Ovary (tissue), 3 donors: Measurements from ENCODE around the gene KRT86.

Source experiments
- CTCF ChIP-seq, 3 donors: fragments of 450-650 bp in 2 of 3; fragments of 200-600 bp in 1 of 3; IDR thresholded peaks; one replicate each; pipeline versions ENCODE4 v1.5.1 to v1.8.0; 2016 to 2022; ENCODE audit warnings: antibody characterized with exemption in 3 of 3, mild to moderate bottlenecking in 1 of 3
- EP300 ChIP-seq: sonication (generic); formaldehyde crosslinking; IDR thresholded peaks from one replicate; pipeline ENCODE4 v1.6.1; 2017; ENCODE audit warnings: antibody characterized with exemption
- POLR2A ChIP-seq: fragments of 450-650 bp; IDR thresholded peaks from one replicate; pipeline ENCODE4 v1.6.1; 2017; ENCODE audit warnings: antibody characterized with exemption, mild to moderate bottlenecking, moderate library complexity
- donor health status: DM: no; HTN: no; CAD: no.

GRCh38 chr12:52260361-52261207 is 13.9 kb upstream of the KRT86 start:
- TF ChIP-seq CTCF (IDR thresholded peaks at IDR 0.05) (no peak), POLR2A (no peak), EP300 (no peak)
